ENCODE data around the gene HADHA. TPM values are rescaled to one million over a fixed set of nuclear protein-coding genes. Genes with fewer than 3 reads are reported as not detected.

Gene HADHA
- polyA plus RNA-seq, 1 of the 3 experiments (the other 2 are of a cell fraction): 64.3 TPM

DNA sequence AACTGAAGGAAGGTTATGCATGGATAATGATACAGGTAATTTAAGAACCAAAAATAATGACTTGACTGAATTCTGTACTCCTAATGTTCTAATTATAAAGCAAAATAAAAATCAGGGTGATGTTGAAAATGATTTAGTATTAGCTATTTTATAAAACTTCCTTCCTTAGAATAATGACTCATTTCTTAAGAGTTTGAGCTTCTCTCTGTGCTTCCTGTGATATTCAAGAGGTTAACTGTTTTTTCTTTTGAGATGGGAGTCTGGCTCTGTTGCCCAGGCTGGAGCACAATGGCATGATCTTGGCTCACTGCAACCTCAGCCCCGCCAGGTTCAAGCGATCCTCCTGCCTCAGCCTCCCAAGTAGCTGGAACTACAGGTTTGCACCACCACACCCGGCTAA lies 14.8 kb downstream of the HADHA start:
- H2AFZ ChIP-seq (ENCODE audit: low read depth): no peak overlapping the region
- H3K9me3 ChIP-seq: no peaks in the 10 kb centered on the region
- 100% methylated on average over 3 of the region's 3 CpGs for WGBS (ENCODE audit: low lambda C conversion rate)
- TF ChIP-seq ZBTB33 (IDR thresholded peaks at IDR 0.05; ENCODE audit: borderline replicate concordance, low read depth): no peak
- TF ChIP-seq PBX3 (IDR thresholded peaks at IDR 0.05): no peak
- TF ChIP-seq TAF1 (IDR thresholded peaks at IDR 0.05; ENCODE audit: borderline replicate concordance, low read depth, low read length): no peak
- TF ChIP-seq, protein P1, sequence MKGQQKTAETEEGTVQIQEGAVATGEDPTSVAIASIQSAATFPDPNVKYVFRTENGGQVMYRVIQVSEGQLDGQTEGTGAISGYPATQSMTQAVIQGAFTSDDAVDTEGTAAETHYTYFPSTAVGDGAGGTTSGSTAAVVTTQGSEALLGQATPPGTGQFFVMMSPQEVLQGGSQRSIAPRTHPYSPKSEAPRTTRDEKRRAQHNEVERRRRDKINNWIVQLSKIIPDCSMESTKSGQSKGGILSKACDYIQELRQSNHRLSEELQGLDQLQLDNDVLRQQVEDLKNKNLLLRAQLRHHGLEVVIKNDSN (IDR thresholded peaks at IDR 0.05; ENCODE audit: borderline replicate concordance, low read depth): no peak
- TF ChIP-seq YY1 (IDR thresholded peaks at IDR 0.05; ENCODE audit: low read depth): no peak
- no peak for TF ChIP-seq POLR2AphosphoS5 (IDR thresholded peaks at IDR 0.05; ENCODE audit: low read depth, low read length)
- H4K20me1 ChIP-seq (ENCODE audit: insufficient read depth): no peaks in the 10 kb centered on the region
- H3K27ac ChIP-seq (ENCODE audit: low read depth in 2 of 2, low read length in 1 of 2): no peak overlapping the region
- no peaks in the 10 kb centered on the region for H3K27me3 ChIP-seq (ENCODE audit: insufficient read depth)
- H3K9me2 ChIP-seq: no peaks in the 10 kb centered on the region
- CTCF ChIA-PET: interaction anchor here (1.2 kb wide), 1 partner anchor 22 kb away, joined by 3 read pairs; no protein-coding TSS in a partner anchor
- POLR2A ChIA-PET: no interaction called here
- H3K4me3 ChIP-seq (ENCODE audit: low read depth in 2 of 2, low read length in 1 of 2): no peak overlapping the region
- no peak overlapping the region for H3K4me2 ChIP-seq
- no peak overlapping the region for H3K9ac ChIP-seq
- no peaks in the 10 kb centered on the region for H3F3A ChIP-seq (replicated peaks; ENCODE audit: insufficient read depth)
- DNase-seq: no peak
- H3K79me2 ChIP-seq (ENCODE audit: insufficient read depth): no peaks in the 10 kb centered on the region
- no peaks in the 10 kb centered on the region for H3K4me1 ChIP-seq (ENCODE audit: control insufficient read depth in 1 of 2, insufficient read depth in 2 of 2, low read depth in 1 of 2, low read length in 1 of 2)
- peaks cover 49 to 92% of the 10 kb centered on the region in 2 experiments for H3K36me3 ChIP-seq (replicated peaks in 1 of 2; ENCODE audit: control insufficient read depth in 1 of 2, insufficient read depth in 2 of 2, low read length in 1 of 2)

- no peaks in the 10 kb centered on the region for H4K20me1 ChIP-seq (ENCODE audit: insufficient read depth)
- TF ChIP-seq SMC3 (IDR thresholded peaks at IDR 0.05; ENCODE audit: low read depth, low read length) (no peak), PBX3 (IDR thresholded peaks at IDR 0.05) (no peak), RAD21 (IDR thresholded peaks at IDR 0.05; ENCODE audit: low read length) (no peak), FOXM1 (IDR thresholded peaks at IDR 0.05; ENCODE audit: low read depth) (no peak), MXI1 (IDR thresholded peaks at IDR 0.05; ENCODE audit: low read depth, low read length) (no peak)
- TF ChIP-seq, protein P1 (IDR thresholded peaks at IDR 0.05; ENCODE audit: borderline replicate concordance, low read depth): no peak
- H2AFZ ChIP-seq (ENCODE audit: low read depth): no peak overlapping the region
- POLR2A ChIA-PET: no interaction called here
- H3K36me3 ChIP-seq (replicated peaks in 1 of 2; ENCODE audit: control insufficient read depth in 1 of 2, insufficient read depth in 2 of 2, low read length in 1 of 2): peaks cover 31 to 65% of the 10 kb centered on the region in 2 experiments
- DNase-seq: no peak
- WGBS (ENCODE audit: low lambda C conversion rate): 94% methylated on average over 2 of the region's 2 CpGs
- H3K27ac ChIP-seq (ENCODE audit: low read depth in 2 of 2, low read length in 1 of 2): no peak overlapping the region
- no peaks in the 10 kb centered on the region for H3K27me3 ChIP-seq (ENCODE audit: insufficient read depth)
- H3F3A ChIP-seq (replicated peaks; ENCODE audit: insufficient read depth): no peaks in the 10 kb centered on the region
- H3K4me2 ChIP-seq: no peak overlapping the region
- H3K79me2 ChIP-seq (ENCODE audit: insufficient read depth): no peaks in the 10 kb centered on the region
- CTCF ChIA-PET: interaction anchor here (0.9 kb wide), 1 partner anchor 29 kb away, joined by 3 read pairs; no protein-coding TSS in a partner anchor
- no peaks in the 10 kb centered on the region for H3K9me2 ChIP-seq
- no peaks in the 10 kb centered on the region for H3K9me3 ChIP-seq
- no peak overlapping the region for H3K4me3 ChIP-seq (ENCODE audit: low read depth in 2 of 2, low read length in 1 of 2)
- H3K4me1 ChIP-seq (ENCODE audit: control insufficient read depth in 1 of 2, insufficient read depth in 2 of 2, low read depth in 1 of 2, low read length in 1 of 2): no peaks in the 10 kb centered on the region
- H3K9ac ChIP-seq: no peak overlapping the region
Observed at GRCh38 chr2:26224095-26224494, 20.3 kb downstream of the HADHA start.

Measured in SK-N-SH (cell line).